Bronchial epithelial cell (primary cell): ENCODE results near the gene CFHR5. TPM values are rescaled to one million over a fixed set of nuclear protein-coding genes. Genes with fewer than 3 reads are reported as not detected.

ENCODE experiments used
- total RNA-seq: library from RNA; depleted of rRNA; stranded (reverse); fragments of >200 nt; gene quantifications from 2 replicates; pipeline ENCODE4 v1.2.1, GENCODE V29; 2014

The CFHR5 gene
- total RNA-seq, 1 donor from 2014 or later, result not detected

Other genes starting within 250 kb of the CFHR5 start
- not detected in 2 replicates for gene CFHR3, start 202.7 kb upstream of the CFHR5 start, total RNA-seq
- not detected in 2 replicates for gene CFHR1, start 157.8 kb upstream of the CFHR5 start, total RNA-seq
- not detected in 2 replicates for gene CFHR4, start 89.5 kb upstream of the CFHR5 start, total RNA-seq
- gene CFHR2, start 33.8 kb upstream of the CFHR5 start, total RNA-seq, result not detected in 2 replicates
- not detected in 2 replicates for gene F13B, start 89.7 kb downstream of the CFHR5 start, total RNA-seq
- 0.26 and 0.77 TPM in 2 replicates for gene ASPM, start 169.1 kb downstream of the CFHR5 start, total RNA-seq
- gene ZBTB41, start 223.7 kb downstream of the CFHR5 start, total RNA-seq, result 14.0 and 16.4 TPM in 2 replicates